Nephron progenitor cell (in vitro differentiated cells): Measurements from ENCODE around the gene PPA2.
"Not testable (repeated sequence)": the region's sequence is repeated elsewhere in the genome, so short reads cannot be mapped to it uniquely, and the experiment has no call there.

ENCODE experiments used
- DNase-seq: peaks from one replicate; pipeline ENCODE4 v3.0.0; 2021
- H3K27ac Mint-ChIP-seq: 2 replicates; pipeline ENCODE4 v1.8.0; 2021; ENCODE audit warnings: mild to moderate bottlenecking, moderate library complexity, mixed read lengths
- H3K27me3 Mint-ChIP-seq: 2 replicates; pipeline ENCODE4 v1.8.0; 2021; ENCODE audit warnings: mild to moderate bottlenecking, low read depth, mixed read lengths; ENCODE audit not compliant: poor library complexity
- H3K36me3 Mint-ChIP-seq: 2 replicates; pipeline ENCODE4 v1.8.0; 2021; ENCODE audit warnings: low read depth, mixed read lengths
- H3K4me1 Mint-ChIP-seq: 2 replicates; pipeline ENCODE4 v1.8.0; 2021; ENCODE audit warnings: mixed read lengths
- H3K4me3 Mint-ChIP-seq: 2 replicates; pipeline ENCODE4 v1.8.0; 2021; ENCODE audit warnings: mild to moderate bottlenecking, moderate library complexity, mixed read lengths
- H3K9me3 Mint-ChIP-seq: 2 replicates; pipeline ENCODE4 v1.8.0; 2021; ENCODE audit warnings: mild to moderate bottlenecking, moderate library complexity, mixed read lengths
- CTCF ChIP-seq: fragments of 200-600 bp; sonication (generic); IDR thresholded peaks from 2 replicates; pipeline ENCODE4 v1.5.0; 2021; ENCODE audit warnings: antibody characterized with exemption

Gene PPA2

GRCh38 chr4:105466580-105466979 is 7.3 kb downstream of the PPA2 start:
- TF ChIP-seq CTCF, result no peak
- no peak overlapping the region for H3K27ac Mint-ChIP-seq
- H3K4me1 Mint-ChIP-seq, result peaks cover 7% of the 10 kb centered on the region
- no peak overlapping the region for H3K4me3 Mint-ChIP-seq
- peaks cover 93% of the 10 kb centered on the region for H3K36me3 Mint-ChIP-seq
- DNase-seq, result no peak
- peaks cover 4% of the 10 kb centered on the region for H3K27me3 Mint-ChIP-seq
- H3K9me3 Mint-ChIP-seq, result peaks cover 48% of the 10 kb centered on the region

GRCh38 chr4:105464563-105464962 is 9.3 kb downstream of the PPA2 start:
- peaks cover 44% of the 10 kb centered on the region for H3K9me3 Mint-ChIP-seq
- peaks cover 93% of the 10 kb centered on the region for H3K36me3 Mint-ChIP-seq
- not testable (repeated sequence) for H3K4me1 Mint-ChIP-seq, H3K27me3 Mint-ChIP-seq, H3K4me3 Mint-ChIP-seq, DNase-seq, H3K27ac Mint-ChIP-seq

- peaks cover 43% of the 10 kb centered on the region for H3K9me3 Mint-ChIP-seq
- H3K27me3 Mint-ChIP-seq, result peaks cover 4% of the 10 kb centered on the region
- DNase-seq, result no peak
- H3K36me3 Mint-ChIP-seq, result peaks cover 91% of the 10 kb centered on the region
- H3K4me1 Mint-ChIP-seq, result no peaks in the 10 kb centered on the region
- no peak overlapping the region for H3K4me3 Mint-ChIP-seq
- no peak for TF ChIP-seq CTCF
- H3K27ac Mint-ChIP-seq, result no peak overlapping the region
These were observed 11.3 kb downstream of the PPA2 start for GRCh38 chr4:105462576-105462975.

DNA sequence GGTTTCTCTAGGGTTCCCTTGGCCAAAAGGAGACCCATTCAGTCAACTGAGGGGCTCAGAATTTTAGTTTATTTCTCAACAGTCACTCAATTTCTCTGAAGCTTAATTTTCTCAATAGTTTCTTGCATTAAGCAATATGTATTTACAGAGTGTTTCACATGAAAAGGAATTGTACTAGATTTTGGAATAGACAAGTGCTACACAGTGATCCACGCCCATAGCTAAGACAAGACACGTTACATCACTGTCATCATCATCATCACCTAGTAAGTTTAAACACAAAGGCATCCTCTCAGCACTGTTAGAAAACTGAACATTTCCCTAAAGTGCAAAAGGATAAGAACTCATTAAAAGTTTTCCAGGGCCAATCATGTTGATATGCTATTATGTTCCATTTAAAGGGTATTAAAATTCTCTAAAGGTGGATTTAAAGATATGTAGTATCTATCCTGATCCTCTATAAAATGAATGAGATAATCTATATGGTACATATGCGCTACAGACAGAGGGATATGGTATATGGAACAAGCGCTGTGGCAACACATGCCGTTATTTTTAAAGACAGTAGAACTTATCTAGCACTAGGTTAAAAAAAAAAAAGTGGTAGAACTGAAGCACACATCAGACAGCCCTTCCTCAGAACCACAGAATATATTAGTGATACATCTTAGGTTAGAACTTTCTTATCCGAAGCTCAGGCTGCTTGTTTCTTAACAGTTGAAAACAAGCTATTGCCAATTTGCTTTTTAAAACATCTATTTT is 12.1 kb downstream of the PPA2 start:
- peaks cover 35% of the 10 kb centered on the region for H3K9me3 Mint-ChIP-seq
- no peak for DNase-seq

GRCh38 chr4:105461221-105461620 is 12.6 kb downstream of the PPA2 start:
- Mint-ChIP-seq H3K9me3 (peaks cover 34% of the 10 kb centered on the region), H3K4me3 (no peak overlapping the region), H3K27me3 (no peaks in the 10 kb centered on the region), H3K36me3 (peaks cover 84% of the 10 kb centered on the region), H3K4me1 (no peaks in the 10 kb centered on the region), H3K27ac (no peak overlapping the region)
- no peak for DNase-seq
- TF ChIP-seq CTCF, result no peak

More for the DNA sequence above, 12.1 kb downstream of the PPA2 start:
- Mint-ChIP-seq H3K27me3 (peaks cover under 1% of the 10 kb centered on the region), H3K4me3 (no peak overlapping the region), H3K4me1 (no peaks in the 10 kb centered on the region), H3K36me3 (peaks cover 84% of the 10 kb centered on the region), H3K27ac (no peak overlapping the region)
- no peak for TF ChIP-seq CTCF

GRCh38 chr4:105460306-105460705 is 13.6 kb downstream of the PPA2 start:
- no peak for DNase-seq
- H3K4me3 Mint-ChIP-seq, result no peak overlapping the region
- no peaks in the 10 kb centered on the region for H3K4me1 Mint-ChIP-seq
- no peaks in the 10 kb centered on the region for H3K27me3 Mint-ChIP-seq
- TF ChIP-seq CTCF, result no peak
- H3K36me3 Mint-ChIP-seq, result peaks cover 82% of the 10 kb centered on the region
- H3K9me3 Mint-ChIP-seq, result peaks cover 24% of the 10 kb centered on the region
- H3K27ac Mint-ChIP-seq, result no peak overlapping the region

DNA sequence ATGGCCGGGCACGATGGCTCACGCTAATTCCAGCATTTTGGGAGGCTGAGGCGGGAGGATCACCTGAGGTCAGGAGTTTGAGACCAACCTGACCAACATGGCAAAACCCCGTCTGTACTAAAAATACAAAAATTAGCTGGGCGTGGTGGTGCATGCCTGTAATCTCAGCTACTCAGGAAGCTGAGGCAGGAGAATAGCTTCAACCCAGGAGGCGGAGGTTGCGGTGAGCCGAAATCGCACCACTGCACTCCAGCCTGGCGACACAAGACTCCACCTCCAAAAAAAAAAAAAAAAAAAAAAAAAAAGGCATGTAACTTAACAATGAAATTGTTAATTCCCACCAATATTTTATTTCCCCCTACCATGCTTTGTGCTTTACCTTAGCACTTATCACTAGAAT is 15.3 kb downstream of the PPA2 start:
- not testable (repeated sequence) for H3K9me3 Mint-ChIP-seq, H3K27me3 Mint-ChIP-seq, H3K27ac Mint-ChIP-seq, H3K4me1 Mint-ChIP-seq, DNase-seq, H3K4me3 Mint-ChIP-seq
- peaks cover 76% of the 10 kb centered on the region for H3K36me3 Mint-ChIP-seq
